Cerebellar nuclear complex (tissue), 1 donor: ENCODE results near the gene SLC26A11.
"Not testable (repeated sequence)": the region's sequence is repeated elsewhere in the genome, so short reads cannot be mapped to it uniquely, and the experiment has no call there.

Source experiments
- DNase-seq, 2 experiments: peaks; one replicate each; lab custom pipeline; 2025; lab: John Stamatoyannopoulos, UW

SLC26A11 gene

DNA sequence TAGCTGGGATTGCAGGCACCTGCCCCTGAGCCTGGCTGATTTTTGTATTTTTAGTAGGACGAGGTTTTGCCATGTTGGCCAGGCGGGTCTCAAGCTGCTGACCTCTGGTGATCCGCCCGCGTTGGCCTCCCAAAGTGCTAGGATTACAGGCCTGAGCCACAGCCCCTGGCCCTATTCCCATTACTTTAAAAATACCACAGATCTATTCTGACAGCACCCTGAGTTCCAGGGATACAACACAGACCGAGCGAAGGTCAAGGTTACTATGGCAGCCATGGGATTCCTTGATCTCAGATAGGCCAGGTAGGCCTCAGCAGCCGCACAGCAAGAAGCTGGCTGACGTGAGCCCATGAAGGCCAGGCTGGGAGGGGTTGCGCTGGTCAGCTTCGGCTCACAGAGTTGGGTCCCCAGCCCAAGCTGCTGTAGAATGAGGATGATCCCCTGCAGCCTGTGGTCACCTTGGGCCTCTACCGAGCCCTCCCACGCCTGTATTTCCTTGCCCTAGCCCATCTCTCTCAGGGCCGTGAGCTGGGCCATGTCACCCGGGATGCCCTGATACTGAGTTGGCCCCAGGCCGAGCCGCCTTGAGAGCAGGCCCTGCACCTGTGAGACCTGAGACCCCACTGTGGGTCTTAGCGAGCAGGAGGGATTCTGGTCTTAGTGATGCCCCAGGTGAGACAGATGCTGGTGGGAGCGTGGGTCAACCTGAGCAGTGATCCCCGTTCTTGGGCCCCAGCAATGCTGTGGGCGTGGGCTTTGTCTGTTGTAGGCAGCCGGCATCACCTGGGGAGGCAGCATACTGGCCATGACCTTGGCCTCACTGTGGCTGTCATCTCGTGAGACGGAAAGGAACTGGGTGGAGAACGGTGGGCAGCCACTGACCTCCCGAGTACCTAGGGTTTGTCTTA is 23.6 kb downstream of the SLC26A11 start:
- no peak for DNase-seq

DNA sequence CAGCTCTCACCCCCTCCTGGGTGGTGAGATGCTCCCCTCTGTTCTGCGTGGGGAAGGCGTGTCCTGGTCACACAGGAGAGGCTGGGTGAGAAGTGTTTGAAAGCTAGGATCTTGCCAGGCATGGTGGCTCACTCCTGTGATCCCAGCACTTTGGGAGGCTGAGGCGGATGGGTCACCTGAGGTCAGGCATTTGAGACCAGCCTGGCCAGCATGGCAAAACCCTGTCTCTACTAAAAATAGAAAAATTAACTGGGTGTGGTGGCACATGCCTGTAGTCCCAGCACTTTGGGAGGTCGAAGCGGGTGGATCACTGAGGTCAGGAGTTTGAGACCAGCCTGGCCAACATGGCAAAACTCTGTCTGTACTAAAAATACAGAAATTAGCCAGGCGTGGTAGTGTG is 24.2 kb downstream of the SLC26A11 start:
- not testable (repeated sequence) for DNase-seq

DNA sequence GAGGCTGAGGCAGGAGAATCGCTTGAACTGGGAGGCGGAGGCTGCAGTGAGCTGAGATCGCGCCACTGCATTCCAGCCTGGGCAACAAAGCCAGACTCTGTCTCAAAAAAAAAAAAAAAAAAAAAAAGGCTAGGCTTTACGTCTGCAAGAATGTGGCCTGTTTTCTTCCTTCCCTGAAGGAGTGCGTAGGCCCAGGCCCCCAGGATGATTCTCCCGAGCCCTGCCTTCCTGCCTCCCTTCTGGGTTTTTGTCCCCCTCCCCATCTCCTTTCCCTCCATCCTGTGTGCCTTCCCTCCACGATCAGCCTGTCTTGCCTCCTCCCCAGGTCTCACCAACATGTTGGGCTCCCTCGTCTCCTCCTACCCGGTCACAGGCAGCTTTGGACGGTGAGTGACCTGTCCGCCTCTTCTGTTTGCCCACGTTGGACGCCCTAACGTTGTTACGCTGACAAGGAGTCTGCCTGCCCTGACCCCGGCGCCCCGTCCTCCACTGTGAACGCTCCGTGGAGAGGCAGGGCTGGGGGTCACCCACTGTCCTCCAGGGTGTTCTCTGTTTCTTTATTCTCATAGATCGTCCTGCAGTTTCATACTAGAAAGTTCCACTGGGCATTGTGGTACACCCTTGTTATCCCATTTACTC is 24.8 kb downstream of the SLC26A11 start:
- no peak for DNase-seq

DNA sequence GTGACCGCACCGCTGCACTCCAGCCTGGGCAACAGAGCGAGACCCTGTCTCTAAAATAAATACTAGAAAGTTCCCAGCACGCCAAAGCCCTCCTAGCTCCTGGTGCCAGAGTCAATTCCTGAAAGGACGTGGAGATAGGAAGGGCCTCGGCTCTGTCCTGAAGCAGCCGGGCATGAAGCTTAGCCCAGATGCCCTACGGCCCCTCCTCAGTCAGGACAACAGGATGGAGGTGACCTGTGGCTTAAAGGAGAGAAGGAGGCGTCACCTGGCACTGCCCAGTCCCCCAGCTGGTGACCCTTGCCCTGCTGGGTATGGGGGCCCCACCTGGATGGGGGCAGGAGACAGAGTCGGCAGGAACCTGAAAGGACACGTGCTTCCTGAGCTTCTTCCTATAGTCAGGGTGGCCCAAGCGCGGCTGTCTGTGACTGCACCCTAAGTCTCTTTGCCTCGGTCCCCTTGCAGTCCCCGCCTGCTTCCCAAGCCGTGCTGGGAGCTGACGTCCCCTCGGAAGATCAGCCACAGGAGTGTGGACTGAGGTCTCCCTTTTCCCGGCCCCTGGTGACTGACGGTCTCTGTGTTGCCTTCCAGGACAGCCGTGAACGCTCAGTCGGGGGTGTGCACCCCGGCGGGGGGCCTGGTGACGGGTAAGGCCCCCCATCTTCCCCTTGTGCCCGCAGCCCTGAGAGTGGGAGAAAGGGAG is 25.5 kb downstream of the SLC26A11 start:
- no peak for DNase-seq

DNA sequence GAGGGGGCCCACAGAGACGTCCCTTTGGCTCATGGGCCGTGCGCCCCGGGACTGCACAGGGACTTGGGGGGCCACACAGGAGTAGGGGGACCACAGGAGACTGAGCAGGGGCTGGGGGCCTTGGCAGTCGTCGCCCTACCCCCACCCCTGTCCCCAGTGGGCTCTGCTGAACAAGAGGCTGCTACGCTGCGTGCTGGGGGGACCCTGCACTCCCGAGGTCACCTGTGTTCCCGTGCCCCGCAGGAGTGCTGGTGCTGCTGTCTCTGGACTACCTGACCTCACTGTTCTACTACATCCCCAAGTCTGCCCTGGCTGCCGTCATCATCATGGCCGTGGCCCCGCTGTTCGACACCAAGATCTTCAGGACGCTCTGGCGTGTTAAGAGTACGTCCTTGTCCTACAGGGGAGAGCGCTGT is 26.0 kb downstream of the SLC26A11 start:
- no peak for DNase-seq

DNA sequence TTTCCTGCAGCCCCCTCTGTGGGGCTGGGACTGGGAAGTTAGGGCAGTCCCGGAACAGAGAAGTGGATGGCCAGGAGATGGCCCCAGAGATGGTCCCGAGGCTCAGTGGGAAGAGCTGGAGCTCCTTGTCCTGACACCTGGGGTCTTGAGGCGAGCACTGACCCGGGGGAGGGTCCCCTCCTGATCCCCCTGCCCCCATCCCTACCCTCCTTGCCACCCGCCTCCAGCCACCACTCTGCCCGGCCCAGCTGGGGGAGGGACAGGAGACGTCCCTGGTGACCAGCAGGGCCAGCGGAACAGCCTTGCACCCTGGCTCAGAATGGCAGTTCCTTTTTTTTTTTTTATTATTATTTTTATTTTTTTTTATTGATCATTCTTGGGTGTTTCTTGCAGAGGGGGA is 26.5 kb downstream of the SLC26A11 start:
- DNase-seq: no peak

DNA sequence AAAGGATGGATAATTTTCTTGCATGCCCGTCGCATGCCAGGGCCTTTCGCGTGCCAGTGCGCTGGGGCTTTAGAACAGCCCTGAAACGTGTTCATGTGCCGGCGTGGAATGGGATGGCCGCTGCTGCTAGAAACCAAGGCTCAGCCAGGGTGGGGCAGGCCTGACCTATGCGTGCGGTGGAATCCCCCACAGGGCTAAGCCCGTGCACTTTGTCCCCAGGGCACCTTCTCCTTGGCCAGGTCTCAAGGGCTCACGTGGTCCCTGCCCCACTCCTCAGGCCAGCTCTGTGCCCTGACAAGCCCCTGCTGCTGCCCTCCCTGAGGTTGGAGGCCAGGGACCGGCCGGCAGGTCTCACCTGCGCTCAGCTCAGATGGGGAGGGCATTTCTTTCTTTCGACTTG is 27.3 kb downstream of the SLC26A11 start:
- DNase-seq: no peak

DNA sequence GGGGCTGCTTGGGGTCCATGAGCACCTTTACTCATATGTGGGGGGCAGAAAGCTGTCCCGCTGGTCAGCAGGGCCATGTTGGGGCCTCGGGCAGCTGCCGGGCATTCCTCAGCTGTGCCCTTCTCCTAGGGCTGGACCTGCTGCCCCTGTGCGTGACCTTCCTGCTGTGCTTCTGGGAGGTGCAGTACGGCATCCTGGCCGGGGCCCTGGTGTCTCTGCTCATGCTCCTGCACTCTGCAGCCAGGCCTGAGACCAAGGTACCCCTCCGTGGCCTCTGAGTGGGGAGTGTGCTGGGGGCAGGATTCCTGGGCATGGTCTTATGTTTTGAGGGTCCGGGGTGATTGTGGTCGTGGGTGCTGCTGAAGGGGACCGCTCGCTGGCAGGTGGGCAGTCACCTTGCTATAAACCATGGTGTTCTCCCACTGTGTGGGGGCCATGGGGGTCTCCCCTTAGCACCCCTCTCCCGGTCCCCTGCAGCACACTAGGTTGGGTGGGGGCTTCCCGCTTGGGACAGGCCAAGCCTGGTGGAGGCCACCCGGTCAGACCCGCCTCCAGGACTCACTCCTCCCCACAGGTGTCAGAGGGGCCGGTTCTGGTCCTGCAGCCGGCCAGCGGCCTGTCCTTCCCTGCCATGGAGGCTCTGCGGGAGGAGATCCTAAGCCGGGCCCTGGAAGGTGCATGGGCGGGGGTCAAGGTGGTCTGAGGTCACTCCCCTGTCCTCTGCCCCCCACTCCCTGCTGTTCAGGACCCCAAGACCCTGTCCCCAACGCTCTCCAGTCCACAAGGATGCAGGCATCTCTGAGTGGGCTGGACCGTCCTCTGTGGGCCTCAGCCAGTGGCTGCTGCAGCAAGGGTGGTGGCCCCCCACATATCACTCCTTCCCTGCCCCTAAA is 28.0 kb downstream of the SLC26A11 start:
- no peak for DNase-seq

DNA sequence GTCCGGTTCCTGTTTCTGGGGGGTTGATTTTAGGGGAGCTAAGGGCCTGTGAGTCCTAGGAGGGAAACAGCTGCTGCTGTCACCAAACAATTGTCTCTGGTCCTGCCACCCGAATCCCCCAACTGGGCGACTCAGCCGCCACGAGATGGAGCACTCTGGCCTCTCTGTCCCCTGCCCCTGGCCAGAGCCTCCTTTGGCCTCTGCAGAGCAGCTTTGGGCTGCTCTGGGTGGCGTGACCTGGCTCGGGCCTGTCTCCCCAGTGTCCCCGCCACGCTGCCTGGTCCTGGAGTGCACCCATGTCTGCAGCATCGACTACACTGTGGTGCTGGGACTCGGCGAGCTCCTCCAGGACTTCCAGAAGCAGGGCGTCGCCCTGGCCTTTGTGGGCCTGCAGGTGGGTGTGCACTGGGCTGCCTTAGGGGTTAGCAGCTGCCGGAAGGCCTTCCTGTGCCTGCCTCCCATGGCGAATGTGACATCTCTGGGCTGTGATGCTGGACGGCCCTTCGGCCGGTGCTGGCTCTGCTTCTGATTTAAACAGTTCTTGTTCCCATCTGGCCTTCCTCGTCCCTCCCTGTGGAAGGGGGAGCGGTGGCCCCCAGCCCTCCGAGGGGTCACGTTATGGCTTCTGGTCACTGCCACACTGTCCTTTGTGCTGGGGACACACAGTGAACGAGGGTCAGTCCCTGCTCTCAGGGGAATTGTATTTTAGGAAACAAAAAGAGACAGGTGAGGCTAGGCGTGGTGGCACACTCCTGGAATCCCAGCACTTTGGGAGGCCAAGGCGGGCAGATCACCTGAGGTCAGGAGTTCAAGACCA is 28.9 kb downstream of the SLC26A11 start:
- DNase-seq: no peak

DNA sequence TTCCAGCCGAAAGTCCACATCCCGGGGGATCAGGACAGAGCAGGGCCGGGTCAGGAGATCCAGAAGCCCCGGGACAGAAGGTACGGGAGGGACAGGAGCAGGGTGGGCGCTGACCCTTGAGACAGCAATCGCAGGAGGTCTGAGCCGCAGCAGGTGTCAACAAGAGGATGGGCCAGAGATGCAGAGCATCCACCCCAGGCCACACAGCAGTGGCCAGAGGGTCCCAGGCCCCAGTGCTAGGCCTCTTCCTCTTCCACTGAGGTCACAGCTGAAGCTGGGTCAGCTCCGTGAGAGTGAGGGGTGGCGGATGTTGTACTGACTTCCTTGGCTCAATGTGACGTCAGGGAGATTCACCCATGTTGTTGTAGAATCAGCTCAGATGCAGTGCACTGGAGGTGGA is 31.7 kb downstream of the SLC26A11 start:
- no peak for DNase-seq

DNA sequence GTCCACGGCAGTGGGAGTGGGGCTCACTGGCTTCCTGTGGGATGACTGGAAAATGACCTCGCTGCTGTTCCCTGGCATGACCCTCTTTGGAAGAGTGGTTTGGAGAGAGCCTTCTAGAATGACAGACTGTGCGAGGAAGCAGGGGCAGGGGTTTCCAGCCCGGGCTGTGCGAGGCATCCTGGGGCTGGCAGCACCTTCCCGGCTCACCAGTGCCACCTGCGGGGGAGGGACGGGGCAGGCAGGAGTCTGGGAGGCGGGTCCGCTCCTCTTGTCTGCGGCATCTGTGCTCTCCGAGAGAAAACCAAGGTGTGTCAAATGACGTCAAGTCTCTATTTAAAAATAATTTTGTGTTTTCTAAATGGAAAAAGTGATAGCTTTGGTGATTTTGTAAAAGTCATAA is 32.6 kb downstream of the SLC26A11 start:
- no peak for DNase-seq

DNA sequence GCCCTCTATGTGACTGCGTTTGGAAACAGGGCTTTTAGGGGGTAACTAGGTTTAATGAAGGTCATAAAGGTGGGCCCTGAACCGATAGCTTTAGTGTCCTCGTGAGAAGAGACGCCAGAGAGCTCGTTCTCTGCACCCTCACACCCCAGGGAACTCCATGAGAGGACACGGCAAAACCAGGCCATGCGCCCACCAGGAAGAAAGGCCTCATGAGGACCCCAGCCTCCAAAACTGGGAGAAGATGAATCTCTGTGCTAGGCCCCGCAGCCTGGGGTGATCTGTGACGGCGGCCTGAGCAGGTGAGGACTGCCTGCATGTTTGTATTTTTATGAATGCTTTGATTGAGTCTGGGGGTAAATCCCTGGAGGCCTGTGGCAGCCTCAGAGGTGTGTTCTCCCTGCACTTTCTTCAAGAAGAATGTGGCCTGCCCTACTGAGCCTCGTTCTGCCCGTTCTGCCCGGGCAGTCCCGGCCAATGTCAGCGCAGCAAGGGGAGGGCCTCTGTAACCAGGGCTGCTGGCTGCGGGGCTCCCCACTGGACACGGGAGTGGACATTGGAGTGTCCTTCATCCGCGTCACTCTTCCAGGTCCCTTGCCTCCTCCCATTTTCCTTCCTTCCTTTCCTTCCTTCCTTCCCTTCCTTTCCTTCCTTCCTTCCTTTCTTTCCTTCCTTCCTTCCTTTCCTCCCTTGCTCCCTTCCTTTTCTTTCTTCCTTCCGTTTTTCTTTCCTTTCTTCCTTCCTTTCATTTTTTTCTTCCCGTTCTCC is 33.6 kb downstream of the SLC26A11 start:
- DNase-seq: no peak

DNA sequence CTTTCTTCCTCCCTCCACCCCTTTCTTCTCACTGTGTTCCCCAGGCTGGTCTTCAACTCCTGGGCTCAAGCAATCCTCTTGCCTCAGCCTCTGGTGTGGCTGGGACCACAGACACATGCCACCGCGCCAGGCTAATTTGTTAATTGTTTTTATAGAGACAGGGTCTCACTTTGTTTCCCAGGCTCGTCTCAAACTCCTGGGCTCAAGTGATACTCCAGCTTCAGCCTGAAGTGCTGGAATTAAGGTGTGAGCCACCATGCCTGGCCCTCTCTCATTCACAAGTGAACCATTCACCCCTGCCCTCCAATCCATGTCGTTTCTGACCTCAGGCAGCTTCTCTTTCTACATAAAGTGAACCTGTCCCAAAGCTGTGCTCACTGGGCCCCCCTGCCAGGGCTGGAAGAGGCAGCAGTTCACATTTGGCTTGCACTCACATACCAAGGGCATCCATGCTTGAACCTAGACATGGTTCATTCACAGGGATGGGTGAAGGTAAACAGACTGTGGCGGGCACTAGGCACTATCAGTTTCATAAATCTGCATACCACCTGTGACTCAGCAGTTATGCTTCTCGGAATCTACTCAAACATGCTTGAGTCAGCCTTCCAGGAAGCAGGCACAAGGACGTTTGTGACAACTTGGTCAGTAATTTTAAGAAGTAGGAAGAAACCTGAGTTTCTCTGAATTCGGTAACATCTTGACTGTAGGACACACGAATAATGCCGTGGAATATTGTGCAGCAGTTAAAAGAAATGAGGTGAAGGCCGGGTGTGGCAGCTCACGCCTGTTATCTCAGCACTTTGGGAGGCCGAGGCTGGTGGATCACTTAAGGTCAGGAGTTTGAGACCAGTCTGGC is 34.4 kb downstream of the SLC26A11 start:
- DNase-seq: no peak

DNA sequence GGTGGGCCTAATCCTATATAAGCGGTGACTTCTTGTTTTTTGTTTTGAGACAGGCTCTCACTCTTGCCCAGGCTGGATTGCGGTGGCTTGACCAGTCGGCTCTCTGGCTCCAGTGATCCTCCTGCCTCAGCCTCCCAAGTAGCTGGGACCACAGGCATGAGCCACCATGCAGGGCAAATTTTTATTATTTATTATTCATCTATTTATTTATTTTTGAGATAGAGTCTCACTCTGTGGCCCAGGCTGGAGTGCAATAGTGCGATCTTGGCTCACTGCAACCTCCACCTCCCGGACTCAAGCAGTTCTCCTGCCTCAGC is 35.8 kb downstream of the SLC26A11 start:
- DNase-seq: no peak

DNA sequence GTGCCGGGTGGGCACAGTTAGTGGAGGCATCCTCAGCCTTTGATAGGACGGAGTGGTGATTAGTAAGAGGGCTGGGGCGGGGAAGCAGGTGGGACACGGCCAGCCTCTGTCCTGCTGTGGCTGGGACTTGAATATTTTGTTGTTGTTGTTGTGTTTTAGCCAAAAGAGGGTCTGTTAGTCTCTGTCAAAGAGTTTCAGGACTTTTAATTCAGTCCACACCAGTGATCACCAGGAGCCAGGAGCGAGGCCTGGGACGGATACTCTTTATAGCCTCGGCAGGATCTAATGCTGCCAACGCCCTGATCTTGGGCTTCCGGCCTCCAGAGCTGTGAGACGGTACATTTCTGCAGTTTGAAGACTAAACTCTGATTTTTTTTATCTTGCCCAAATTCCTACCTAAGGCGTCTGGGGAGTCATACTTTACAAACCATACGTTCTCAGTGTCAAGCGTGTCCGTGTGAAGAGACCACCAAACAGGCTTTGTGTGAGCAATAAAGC is 37.5 kb downstream of the SLC26A11 start:
- DNase-seq: no peak

DNA sequence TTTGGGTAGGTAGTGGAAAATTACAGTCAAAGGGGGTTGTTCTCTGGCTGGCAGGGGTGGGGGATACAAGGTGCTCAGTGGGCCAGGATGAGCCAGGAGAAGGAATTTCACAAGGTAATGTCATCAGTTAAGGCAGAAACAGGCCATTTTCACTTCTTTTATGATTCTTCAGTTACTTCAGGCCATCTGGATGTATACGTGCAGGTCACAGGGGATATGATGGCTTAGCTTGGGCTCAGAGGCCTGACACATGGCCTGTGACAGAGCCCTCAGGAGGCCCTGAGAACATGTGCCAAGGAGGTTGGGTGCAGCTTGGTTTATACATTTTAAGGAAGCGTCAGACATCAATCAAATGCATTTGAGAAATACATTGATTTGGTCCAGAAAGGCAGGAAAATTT is 38.1 kb downstream of the SLC26A11 start:
- not testable (repeated sequence) for DNase-seq

DNA sequence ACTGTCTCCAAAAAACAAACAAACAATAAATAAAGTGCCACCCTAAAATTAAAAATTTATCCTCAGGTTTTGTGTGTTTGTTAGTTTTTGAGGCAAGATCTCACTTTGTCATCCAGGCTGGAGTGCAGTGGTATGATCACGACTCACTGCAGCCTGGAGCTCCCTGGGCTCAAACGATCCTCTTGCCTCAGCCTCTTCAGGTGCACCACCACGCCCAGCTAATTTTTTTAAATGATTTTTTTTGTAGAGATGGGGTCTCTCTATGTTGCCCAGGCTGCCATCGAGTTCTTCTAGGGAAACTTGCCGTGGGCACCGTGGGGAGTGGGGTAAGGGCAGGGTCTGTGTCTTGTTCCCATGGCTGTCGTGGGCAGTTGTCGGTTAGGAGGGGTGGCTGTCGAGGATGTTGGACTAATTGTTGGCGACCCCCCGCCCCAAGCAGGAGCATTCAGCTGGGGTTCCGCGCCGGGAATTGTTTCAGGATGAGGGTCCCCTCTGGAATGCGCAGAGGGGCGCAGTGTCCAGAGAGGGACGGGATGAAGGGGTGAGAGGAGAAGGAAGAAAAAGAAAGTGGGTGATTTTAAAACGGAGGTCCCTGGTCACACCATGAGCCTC is 39.3 kb downstream of the SLC26A11 start:
- no peak for DNase-seq

DNA sequence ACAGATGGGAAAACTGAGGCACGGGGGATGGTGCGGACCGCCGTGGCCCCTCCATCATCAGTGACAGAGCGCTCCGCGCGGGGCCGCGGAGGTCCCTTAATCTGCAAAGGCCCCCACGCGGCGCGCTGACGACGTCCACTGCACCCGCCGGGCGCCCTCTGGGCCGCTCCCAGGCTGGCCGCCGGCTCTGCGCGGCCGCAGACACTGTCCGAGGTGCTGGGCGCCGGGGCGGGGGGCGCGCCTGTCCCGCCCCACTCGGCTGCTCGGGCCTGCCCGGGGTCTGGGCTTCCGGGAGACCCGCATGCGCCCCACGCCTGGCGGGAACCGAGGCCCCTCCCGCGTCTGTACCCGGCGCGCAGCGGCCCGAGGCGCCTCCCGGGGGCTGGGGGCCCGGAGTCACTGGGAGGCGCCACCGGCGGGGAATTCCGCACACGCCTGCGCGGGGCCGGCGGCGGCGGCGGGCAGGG is 39.9 kb downstream of the SLC26A11 start:
- no peak for DNase-seq

DNA sequence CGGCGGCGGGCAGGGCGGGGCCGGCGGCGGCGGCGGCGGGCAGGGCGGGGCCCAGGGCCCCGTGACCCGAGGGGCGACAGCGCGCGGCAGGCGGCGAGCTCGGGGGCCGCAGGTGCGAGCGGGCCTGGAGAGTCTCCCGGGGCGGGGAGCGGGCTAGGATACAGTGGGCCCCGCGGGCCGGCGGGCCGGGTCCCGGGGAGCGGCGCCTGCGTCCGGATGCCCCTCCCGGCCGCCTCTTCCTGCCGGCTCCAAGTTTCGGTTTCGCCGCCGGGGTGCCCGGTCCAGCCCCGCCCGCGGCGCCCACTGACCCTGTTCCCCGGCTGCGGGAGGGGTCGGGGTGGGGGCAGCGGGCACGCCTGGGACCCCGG is 40.5 kb downstream of the SLC26A11 start, which contains the start of gene RNF213:
Gene RNF213 (plus strand): TSS at position 62 of the 368 bp plus-strand sequence. CDS start 2,830 bp downstream, outside the sequence.
- no peak for DNase-seq
